Glomerular visceral epithelial cell (primary cell): Measurements from ENCODE around the gene UMOD.

Experiments used
- DNase-seq: peaks from one replicate; pipeline ENCODE4 v3.0.0-alpha.2; 2016; ENCODE audit errors: extremely low spot score

UMOD gene

DNA sequence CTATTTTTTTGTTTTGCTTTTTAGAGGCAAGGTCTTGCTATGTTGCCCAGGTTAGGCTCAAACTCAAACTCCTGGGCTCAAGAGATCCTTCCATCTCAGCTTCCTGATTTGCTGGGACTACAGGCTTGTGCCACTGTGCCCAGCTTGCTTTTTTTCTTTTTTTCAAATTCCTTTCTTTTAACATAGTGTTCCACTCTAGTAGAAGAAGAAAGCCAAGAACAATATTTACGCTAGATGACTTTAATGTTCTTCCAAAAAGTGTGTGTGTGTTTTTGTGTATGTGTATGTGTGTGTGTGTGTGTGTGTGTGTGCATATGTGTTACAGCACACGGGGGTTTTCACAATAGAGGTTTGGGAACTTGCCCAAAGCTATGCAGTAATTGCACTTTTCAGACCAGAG lies 10.7 kb upstream of the UMOD start:
- DNase-seq: no peak

GRCh38 chr16:20359997-20360396 lies 7.5 kb upstream of the UMOD start:
- no peak for DNase-seq

DNA sequence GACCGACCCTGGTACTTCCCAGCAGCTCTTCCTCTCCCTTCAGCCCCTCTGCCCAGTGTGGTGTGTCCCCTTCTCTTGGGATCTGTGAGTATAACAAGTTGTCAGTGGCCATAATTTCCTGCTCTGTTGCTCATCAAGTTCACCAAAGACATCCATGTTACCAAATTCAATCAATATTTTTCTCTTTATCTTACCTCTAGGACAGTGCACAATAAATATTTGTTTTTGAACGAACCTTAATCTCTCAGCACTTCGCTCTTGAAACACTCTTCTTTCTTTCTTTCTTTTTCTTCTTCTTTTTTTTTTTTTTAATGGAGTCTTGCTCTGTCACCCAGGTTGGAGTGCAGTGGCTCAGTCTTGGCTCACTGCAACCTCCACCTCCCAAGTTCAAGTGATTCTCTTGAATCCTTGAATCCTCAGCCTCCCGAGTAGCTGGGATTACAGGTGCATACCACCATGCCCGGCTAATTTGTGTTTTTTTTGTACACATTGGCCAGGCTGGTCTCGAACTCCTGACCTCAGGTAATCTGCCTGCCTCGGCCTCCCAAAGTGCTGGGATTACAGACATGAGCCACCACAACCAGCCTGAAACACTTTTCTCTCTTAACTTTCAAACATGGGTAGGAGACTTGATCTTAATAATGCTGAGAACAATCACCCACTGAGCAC lies 2.7 kb upstream of the UMOD start:
- no peak for DNase-seq

DNA sequence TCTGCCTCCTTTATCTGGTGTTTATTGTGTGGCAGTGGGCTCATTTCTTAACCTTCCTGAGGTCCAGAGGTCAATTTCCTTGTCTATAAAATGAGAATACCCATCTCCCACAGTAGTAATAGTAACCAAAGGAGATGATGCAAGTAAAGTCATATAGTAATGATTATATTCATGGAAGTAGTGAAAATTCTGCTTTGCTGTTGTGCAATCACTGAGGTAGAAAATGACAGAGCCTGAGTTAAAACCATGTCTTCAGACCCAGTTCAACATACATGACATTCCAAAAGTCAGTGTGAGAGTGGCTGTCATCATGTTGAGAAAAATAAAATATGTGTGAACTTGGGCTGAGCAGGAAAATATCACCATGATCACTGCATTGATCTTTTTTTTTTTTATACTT lies 864 bp upstream of the UMOD start:
- DNase-seq: no peak

GRCh38 chr16:20349615-20350014 lies 2.9 kb downstream of the UMOD start:
- no peak for DNase-seq

DNA sequence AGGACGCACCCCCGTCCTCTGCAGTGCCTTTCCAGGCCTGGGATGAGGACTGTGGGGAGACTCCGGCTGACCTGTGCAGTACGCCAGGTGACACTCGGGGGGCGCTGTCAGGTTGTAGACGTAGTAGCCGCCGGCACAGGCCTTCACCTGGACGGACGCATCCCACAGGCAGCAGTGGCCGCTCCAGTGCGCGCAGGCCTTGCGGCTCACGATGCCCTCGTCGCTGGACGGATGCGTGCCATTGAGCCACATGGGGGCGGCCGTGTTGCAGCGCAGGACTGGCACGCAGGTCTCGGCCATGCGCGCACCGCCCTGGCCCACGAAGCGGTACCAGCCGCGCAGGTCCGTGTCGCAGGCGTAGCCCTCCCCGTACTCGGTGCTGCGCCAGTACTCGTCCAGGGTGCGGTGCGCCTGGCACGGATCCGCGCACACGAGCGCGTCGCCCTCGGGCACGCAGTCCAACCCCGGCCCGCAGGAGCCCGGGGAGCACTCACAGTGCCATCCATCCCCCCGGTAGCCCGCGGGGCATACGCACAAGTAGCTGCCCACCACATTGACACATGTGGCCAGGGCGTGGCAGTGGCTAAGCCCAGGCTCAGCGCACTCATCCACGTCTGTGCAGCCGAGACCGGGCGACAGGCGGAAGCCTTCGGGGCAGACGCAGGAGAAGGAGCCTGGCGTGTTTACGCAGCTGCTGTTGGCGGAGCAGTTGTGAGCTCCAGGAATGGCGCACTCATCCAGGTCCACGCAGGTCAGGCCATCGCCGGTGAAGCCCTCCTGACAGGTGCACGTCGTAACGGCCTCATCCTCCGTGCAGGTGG lies 3.9 kb downstream of the UMOD start:
- no peak for DNase-seq

GRCh38 chr16:20347666-20348364 lies 4.7 kb downstream of the UMOD start:
- DNase-seq: no peak

DNA sequence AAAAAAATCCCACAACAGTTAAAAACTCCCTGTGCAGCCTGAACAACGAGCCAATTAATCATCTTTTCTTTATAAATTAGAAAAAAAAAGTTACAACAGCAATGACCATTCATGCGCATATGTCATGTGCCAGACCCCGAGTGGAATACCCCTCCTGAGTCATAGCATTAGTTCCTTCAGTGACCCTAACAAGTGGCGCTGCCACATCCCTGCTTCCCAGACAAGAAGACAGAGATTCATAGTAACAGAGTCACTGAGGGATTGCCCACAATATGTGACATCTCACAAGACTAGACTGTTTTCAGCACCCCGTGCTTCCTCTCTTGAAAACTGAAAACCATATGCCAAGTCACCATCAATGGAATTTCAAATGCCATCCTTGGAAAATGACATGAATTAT lies 7.9 kb downstream of the UMOD start:
- DNase-seq: no peak

GRCh38 chr16:20339744-20340143 lies 12.8 kb downstream of the UMOD start:
- DNase-seq: no peak

DNA sequence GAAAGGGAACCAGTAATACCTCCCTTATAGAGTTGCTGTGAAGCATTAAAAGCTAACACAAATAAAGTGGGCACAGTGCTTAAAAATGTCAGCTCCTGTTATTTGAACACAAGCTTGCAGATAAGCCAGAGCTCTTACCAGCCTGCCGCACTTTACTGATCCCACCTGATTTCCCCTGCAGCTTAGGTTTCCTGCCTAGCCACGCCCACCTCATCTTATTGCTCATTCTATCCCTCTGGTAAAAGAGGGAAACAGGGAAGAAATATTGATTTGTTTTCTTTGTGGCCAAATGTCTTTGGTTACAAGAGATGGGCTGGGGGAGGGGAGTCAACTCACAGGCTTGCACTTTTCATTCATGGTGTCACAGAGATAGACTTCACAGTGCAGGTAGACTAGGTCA lies 15.6 kb downstream of the UMOD start:
- DNase-seq: no peak

DNA sequence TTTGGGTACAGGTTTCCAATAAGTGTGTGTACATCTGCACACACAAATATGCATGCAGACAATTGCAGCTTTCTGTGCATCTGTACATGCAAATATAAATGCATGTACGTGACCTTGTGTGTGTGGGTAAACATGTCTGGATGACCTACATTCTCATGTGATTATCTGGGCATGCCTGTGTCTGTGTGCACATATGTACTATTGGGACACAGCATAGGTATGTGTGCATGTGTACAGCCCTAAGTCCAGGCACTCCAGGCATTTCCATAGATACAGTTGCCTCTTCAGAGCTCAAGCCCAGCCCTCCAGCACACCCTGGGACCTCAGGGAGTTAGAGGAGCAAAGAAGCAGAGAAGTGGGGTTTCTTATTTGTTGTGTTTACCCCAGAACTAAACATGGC lies 18.1 kb downstream of the UMOD start:
- no peak for DNase-seq

DNA sequence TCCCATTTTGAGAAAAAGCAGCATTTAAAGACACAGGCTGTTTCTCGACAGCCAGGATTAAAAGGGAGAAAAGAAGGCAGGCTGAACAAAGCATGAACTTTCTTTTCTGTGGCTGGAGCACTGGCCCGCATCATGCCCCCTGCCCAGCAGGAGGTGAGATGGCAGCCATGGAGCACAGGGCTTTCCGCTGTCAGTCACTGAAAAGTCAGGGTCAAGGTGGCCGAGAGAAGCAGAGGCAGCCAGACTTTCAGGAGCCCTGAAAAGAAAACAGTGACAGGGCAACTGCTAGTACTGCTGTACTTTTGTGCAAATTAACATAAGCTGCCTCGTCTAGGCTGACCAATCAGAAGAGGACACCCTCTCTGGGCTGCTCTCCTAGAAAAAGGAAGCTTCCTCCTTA lies 19.4 kb downstream of the UMOD start:
- no peak for DNase-seq

DNA sequence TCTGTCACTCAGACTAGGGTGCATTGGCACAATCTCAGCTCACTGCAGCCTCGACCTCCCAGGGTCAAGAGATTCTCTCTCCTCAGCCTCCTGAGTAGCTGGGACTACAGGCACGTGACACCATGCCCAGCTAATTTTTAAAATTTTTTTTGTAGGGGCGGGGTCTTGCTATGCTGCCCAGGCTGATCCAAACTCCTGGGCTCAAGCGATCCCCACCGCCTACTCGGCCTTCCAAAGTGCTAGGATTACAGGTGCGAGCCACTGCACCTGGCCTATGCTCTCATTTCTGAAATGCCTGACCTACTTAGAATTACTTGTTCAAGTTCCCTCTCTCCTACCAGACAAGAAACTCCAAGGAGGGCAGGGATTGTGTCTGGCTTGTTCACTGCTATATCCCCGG lies 20.1 kb downstream of the UMOD start:
- no peak for DNase-seq

DNA sequence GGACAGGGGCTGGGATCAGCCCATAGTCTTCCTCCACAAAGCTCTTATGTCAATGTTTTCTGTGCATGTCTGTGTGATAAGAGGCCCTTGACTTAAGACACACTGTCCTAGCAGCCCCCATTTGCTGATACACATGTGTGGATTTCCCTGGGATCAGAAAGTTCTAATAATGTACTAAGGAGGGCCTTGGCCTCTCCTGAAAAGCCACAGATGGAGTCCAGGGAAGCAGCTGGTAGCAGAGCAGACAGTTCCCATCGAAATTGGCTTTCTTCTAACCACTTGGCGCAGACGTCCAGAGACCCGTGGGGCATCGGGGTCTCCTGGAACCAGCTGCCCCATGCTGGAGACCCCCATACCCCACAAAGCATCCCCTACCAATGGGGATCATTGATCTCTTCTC lies 20.9 kb downstream of the UMOD start:
- DNase-seq: no peak

GRCh38 chr16:20329392-20330138 lies 22.9 kb downstream of the UMOD start:
- DNase-seq: no peak

GRCh38 chr16:20327444-20328041 lies 25.0 kb downstream of the UMOD start, which contains the start of gene GP2:
Gene GP2 (minus strand): TSS chr16:20327513. CDS start chr16:20326431, 1,082 bp downstream.
- DNase-seq: no peak

DNA sequence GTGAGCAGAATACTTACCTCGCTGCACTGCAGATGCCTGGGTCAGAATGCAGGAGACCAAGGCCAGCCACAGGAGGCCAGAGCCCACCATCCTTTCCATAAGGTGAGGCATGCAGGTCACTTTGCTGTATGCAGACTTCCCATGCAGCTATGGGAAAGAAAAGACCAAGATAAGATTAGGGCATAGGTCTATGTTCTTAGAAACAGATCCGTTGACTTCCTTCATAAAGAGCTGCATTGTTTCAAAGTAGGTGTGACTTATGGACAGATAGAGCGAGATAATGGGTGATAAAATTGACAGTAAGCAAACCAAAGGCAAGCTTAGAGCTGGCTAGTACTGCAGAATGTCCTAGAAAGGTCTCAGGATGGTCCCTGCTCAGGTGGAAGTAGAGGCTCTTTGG lies 26.2 kb downstream of the UMOD start:
- DNase-seq: no peak

- DNase-seq: no peak
Measured at GRCh38 chr16:20325005-20325404, 27.5 kb downstream of the UMOD start.

DNA sequence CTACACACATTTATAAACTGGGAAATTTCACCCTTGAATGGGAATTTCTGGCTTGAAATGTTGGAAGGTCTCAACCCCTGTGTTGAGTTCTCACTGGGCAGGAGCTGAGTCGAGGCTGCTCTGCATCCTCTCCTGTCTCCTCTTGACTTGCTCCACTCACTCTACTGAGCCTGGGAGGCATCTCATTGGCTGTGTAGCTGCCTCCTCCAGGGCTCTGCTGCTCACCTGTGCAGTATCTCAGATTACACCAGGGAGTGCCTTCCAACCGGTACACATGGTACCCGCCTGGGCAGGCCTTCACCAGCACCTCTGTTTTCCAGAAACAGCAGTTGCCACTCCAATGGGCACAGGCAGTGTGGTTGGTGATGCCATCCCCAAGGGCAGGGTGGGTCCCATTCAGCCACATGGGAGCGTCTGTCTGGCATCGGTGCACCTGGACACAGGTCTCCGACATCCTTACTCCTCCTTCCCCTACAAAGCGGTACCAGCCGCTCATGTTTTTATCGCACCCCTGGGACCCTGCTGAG lies 28.9 kb downstream of the UMOD start:
- no peak for DNase-seq

GRCh38 chr16:20322696-20323095 lies 29.8 kb downstream of the UMOD start:
- DNase-seq: no peak

- no peak for DNase-seq
Measured at GRCh38 chr16:20321671-20322070, 30.8 kb downstream of the UMOD start.
